GM12865 (cell line): ENCODE results near the gene MEIOB.
"Not testable (repeated sequence)": the region's sequence is repeated elsewhere in the genome, so short reads cannot be mapped to it uniquely, and the experiment has no call there.

ENCODE experiments used
- DNase-seq: peaks from one replicate; pipeline ENCODE4 v3.0.0; 2010; ENCODE audit warnings: low read depth
- H3K4me3 ChIP-seq: 2 replicates; pipeline ENCODE4 v1.5.1; 2011; ENCODE audit warnings: mild to moderate bottlenecking, low read depth, low read length, control low read depth
- CTCF ChIP-seq: IDR thresholded peaks from 2 replicates; pipeline ENCODE4 v1.5.1; 2011; ENCODE audit warnings: low read length, control low read depth, low read depth, inconsistent platforms; ENCODE audit not compliant: insufficient read depth; ENCODE audit errors: missing control alignments

Gene MEIOB

DNA sequence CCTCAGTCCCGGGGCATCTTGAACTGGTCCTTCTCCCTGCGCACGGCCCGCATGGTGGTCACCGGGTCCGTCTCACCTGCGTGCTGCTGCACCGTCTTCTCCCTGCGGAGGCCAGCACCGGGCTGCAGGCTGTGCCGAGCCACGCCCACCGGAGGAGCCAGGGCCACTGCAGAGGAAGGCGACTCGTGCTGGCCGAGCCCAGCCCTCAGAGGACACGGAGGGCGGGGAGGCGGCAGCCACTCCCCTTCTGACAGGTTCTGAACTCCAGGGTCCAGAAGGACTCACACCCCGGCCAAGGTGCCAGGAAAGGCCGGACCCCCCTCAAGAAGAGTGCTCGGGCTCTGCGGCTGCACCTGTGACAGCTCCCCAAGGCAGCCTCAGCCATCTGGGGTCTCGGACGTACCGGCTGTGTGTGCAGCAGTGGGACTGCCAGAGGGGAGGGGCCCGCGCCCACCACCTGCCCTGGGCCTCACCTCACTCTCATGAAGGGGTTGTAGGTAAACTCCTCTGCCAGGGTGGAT lies 62.6 kb downstream of the MEIOB start:
- H3K4me3 ChIP-seq, result no peak overlapping the region
- no peak for DNase-seq
- TF ChIP-seq CTCF, result no peak

DNA sequence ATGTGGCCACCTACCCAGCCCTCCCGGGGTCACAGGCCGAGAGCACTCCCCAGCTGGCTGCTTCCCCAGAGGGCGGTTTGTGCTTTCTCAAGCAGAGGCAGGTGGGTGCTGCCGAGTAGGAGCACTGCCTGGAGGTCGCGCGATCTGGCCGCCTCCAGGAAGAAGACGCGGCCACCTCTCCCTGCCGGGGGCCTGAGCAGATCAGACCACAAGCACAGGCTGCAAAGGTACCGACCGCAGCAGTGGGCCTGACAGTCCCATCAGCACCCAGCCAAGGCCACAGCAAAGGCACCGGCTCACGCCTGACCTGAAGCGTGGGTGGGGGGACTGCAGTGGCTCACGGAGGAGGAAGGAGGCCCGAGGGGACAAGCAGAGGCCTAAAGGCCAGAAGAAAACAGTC lies 63.3 kb downstream of the MEIOB start:
- no peak overlapping the region for H3K4me3 ChIP-seq
- no peak for DNase-seq
- TF ChIP-seq CTCF, result no peak

DNA sequence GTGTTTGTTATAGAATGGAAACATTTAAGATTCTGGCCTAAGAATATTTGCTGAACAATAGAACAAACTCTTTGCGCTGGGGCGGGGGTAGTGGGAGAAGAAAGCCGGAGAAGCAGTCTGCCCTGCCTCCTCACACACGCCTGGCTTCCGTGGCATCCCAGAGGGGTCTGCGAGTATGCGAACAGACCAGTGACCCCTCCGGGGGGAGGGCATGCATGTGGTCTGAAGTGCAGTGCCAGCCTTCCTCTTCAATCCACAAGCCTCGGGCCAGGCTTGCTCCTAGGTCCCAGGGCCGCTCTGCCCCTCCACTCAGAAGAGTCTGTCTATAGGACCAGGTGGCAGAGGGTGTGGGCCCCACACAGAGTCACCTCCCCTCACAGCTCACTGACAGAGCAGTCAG lies 64.3 kb downstream of the MEIOB start:
- DNase-seq, result no peak
- TF ChIP-seq CTCF, result no peak
- H3K4me3 ChIP-seq, result no peak overlapping the region

- DNase-seq, result no peak
- no peak for TF ChIP-seq CTCF
These were observed 71.3 kb downstream of the MEIOB start for GRCh38 chr16:1800701-1801100.

GRCh38 chr16:1799263-1799662 lies 72.7 kb downstream of the MEIOB start:
- H3K4me3 ChIP-seq, DNase-seq: not testable (repeated sequence)

More at GRCh38 chr16:1800701-1801100, 71.3 kb downstream of the MEIOB start:
- no peak overlapping the region for H3K4me3 ChIP-seq

DNA sequence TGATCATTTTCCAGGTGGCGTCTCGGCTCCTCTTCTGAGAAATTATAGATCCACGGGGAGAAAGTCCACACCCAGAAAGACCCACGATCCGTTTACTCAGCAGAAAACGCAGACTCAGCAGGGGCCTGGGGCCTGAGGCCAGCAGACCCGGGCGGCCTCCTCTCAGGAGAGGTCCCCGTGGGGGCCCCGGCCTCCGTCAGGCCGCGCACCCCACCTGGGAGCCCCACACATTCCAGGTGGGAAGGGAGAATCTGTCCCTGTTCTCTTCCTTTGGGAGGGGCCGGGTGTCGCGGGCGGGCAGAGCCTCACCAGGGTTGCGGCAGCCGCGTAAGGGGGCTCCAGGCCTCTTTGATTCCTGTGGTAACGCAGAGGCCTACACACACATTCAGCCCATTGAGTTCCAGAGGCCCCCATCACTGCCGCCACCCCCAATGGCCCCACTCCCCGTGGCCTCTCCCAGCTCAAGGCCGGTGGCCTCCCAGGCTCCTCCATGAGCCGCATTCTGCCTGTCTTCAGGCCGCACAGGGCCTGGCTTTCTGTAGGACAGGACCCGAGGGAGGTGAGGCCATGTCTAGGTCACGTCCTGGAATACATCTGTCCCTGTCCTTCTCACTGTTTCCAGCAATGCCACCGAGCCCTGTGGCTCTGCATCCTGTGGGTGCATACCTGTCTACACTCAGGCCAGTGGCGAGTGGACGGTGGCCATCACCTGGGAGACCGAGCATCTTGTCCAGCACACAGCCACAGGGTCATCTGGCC lies 76.9 kb downstream of the MEIOB start:
- DNase-seq, result no peak
- no peak for TF ChIP-seq CTCF
- no peak overlapping the region for H3K4me3 ChIP-seq

- H3K4me3 ChIP-seq, result no peak overlapping the region
- DNase-seq, result no peak
- no peak for TF ChIP-seq CTCF
These were observed 77.6 kb downstream of the MEIOB start for GRCh38 chr16:1794221-1794871.
